HG03342 (cell line): ENCODE results near the gene ZNRF1.

Source experiments
- ATAC-seq: cut with Tn5 transposase; IDR thresholded peaks from one replicate; pipeline ENCODE4 v1.9.1; 2021; ENCODE audit warnings: mild to moderate bottlenecking, moderate library complexity; ENCODE audit not compliant: unreplicated experiment

Gene ZNRF1

DNA sequence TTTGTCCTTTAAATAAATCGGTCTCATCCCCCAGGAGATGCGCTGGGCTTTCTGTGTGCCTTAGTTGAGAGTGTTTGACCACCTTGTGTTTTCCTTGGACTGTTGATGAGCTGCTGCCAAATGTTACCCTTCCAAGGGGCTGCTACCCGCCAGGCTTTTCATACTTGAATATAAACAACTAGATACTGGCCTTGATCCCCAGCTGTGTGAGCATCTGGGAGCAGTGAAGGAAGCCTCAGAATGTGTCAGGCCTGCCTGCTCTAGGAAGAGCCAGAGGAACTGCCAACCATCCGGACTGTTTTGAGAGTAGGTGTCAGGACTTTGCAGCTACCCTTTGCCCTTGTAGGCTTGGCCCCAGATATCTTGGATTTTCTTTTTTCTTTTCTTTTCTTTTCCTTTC is 60.0 kb downstream of the ZNRF1 start:
- no peak for ATAC-seq

DNA sequence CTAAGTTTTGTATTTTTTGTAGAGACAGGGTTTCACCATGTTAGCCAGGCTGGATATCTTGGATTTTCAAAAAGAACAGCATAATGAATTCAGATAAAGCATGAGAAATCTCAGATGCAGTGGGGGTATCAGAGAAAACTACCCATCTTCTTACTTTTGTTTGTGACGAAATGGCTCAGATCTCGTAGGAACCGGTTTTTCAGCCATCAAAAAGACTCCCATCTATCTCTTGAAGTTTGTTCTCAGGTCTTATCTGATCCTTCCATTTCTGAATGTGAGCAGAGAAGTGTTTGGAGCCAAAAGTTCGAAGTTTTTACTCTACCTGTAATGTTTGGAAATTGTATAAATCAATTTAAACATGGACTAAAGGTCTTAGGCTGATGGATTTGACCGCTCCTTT is 60.6 kb downstream of the ZNRF1 start:
- ATAC-seq = no peak

DNA sequence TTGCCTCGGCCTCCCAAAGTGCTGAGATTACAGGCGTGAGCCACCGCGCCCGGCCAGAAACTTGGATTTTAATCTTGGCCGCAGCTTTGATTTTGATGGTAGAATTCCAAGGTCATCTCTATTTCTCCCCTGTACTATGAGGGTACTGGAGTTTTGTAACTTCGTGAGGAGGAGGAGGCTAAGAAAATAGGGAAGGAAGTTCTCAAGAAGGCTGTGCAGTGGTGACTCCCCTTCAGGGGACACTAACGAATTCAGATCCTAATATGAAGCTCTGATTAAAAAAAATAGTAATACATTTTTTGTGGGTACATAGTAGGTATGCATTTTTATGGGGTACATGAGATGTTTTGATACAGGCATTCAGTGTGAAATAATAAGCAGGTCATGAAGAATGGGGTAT is 61.9 kb downstream of the ZNRF1 start:
- no peak for ATAC-seq

DNA sequence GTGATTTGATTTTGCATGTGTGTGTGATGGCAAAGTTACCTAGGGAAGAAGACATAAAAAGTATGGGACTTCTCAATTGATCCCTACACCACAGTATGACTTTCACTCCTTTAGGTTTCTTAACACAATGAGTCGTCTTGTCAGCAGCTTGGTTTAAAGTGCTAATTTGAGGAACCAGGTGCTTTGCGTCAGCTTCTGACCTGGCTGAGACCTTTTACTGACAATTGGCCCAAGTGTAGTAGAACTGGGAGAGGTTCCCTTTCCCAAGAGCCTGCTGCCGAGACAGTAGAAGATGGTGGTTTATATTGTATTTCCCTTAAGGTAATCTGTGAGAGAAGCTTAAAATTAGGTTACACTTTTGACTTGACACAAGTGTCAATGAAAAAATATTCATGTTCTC is 62.8 kb downstream of the ZNRF1 start:
- no peak for ATAC-seq

DNA sequence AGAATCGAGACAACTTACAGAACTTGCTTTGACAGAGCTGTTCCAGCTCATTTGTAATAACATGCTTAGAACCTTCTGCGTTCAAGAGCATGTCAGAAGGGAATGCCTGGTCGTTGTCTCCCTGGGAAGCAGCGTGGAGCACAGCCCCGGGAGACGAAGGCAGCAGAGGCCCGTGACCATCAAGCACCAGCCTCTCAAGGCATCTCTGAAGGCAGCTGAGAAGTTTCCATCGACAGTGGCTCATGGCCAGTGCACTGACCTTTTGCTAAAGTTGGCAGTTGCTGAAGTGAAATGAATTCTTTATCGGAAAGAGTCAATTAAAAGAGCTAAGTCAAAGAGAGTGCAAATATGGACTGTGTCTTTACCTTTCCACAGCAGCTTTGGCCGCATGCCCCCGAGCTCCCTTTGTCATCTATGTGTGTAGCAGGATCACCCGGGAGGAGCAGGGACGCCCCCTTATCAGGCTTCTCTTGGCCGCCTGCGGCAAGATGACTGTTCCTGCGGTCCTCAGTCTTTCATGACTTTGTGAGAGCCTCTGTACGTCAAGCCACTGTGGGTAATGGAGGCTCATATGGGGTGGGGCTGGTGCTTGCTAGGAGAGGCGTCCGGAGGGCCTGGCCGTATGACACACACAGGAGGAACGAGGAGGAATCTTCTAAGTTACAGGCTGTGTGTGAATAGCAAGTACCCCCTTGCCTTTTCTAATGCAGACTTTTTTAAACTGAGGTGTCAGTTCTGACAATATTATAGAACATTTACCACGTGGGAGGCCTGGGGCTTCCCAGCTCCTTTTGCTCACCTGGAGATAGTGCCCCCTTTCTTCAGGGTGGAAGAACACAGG is 63.5 kb downstream of the ZNRF1 start:
- no peak for ATAC-seq

DNA sequence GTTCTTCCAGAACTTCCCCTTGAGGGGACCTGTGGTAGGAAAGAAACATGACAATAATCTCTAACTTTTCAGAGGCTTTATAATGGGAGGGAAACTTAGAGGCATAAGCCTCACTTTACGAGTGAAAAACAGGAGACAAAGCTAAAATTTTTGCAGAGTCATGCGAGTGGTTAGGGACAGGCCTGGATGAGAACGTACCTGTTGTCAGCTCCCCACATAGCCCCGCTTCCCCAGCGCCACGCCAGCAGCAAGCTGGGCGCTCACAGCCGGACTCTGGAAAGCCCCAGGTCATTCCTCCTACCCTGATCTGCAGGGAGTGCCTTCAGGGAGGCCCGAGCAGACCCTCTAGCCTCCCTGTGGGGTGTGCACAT is 64.1 kb downstream of the ZNRF1 start:
- ATAC-seq = no peak

DNA sequence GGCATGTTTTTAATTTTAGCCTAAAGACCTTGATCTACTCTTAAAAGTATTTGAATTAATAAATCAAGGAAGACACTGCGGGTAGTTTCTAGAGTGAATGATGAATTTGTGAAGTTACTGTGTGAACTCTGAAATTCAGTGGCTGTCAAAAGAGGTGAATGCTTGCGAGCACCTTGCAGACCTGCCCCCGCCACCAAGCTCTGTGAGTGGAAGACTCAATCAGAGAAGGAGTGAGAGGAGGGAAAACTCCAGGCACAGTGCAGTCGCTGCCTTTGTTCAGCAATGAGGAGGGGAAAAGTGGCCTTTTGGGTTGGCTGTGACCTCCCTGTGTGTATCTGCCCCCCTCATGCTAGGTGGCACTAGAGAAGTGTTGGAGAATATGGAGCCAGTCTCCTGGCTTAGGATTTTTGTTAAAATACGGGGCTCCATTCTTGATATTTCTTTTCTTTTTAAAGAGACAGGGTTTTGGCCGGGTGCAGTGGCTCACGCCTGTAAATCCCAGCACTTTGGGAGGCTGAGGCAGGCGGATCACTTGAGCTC is 64.8 kb downstream of the ZNRF1 start:
- ATAC-seq = no peak

DNA sequence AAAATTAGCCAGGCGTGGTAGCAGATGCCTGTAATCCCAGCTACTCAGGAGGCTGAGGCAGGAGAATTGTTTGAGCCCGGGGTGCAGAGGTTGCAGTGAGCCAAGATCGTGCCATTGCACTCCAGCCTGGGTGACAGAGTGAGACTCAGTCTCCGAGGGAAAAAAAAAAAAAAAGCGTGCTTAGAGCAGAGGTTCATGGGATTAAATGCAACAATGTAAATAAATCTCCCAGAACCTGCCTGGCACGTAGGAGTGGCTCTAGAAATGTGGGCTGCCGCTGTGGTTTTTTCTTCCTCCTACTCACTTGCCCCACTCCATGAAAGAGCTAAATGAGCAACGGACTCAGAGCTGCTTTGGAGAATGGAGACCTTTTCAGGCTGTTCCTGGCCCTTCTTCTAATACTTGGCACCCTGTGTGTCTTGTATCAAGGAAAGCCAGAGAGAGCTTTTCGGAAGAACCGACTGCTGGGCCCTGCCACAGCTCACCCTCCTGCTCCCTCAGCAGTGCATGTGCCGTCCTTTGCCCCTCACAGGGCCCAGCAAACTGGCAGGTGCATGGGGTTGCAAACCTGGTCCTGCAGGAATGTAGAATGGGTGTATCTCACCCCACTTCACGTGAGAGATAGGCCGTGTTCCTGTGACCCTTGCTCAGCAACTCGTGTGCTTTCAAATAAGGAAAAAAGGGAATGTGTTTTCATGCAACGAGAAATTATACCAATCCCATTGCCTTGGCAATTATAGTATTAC is 65.8 kb downstream of the ZNRF1 start:
- ATAC-seq = no peak

DNA sequence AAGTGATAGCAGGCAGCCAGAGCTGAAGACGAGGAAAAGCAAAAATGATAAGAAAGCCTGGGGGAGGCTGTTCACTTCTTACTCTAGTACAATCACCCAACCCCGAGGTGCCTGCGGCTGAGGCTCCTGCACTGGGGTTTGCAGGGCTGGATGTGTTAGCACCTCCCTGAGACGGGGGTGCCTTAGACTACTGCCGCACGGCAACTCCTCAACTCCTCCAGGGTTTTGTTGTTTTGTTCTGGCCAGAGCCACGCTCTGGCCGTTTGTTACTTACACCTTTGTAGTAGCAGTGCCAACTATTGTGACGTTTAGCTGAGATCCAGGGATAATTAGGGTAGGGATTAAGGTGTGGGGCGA is 66.3 kb downstream of the ZNRF1 start:
- no peak for ATAC-seq

DNA sequence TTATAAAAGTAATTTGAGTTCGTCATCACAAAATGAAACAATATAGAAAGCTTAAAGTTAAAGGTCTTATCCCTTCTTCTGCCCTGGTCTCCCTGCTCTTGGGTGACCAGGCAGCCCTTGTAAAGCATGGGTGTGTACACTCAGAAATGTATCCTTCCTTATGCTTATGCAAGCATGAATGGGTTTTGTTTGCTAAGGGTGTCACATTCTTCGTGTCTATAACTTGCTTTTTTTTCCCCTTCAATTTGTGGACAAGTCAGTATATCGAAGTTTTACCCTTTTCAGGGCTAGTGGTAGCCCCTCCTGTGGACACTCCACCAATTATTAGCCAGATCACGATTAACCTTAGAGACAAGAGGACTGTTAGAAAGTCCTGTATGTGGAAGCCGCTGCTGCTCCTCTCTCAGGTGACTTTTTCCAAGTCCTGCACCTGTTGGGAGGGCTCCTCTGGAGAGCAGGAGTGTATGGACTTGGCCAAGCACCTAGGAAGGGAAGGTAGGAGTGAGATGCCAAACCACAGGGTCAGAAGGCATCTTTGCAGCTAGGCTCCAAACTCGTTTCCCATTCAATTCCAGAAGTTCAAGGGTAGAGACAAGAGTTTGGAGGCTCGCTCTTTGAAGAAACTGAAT is 66.8 kb downstream of the ZNRF1 start:
- ATAC-seq = no peak

DNA sequence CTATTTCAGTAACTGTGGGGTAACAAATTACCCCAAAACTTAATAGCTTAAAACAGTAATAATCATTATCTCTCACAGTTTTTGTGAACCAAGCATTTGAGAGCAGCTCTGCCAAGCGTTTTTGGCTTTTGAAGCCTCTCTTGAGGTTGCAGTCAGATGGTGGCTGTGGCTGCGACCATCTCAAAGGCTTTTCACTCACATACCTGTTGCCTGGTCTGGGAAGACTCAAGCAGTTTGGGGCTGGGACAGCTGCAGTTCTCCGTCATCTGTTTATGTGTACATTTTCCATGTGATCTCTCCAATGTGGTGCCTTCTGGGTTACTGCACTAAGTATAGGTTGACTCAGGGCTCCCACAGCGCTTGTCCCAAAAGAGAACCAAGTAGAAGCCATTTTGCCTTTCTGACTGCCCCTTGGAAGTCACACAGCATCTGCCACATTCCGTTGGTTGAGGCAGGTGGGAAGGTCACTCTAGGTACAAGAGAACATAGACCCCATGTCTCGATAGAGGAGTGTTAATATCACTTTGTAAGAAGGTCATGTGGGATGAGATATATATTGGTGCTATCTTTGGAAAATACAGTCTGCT is 68.1 kb downstream of the ZNRF1 start:
- no peak for ATAC-seq

DNA sequence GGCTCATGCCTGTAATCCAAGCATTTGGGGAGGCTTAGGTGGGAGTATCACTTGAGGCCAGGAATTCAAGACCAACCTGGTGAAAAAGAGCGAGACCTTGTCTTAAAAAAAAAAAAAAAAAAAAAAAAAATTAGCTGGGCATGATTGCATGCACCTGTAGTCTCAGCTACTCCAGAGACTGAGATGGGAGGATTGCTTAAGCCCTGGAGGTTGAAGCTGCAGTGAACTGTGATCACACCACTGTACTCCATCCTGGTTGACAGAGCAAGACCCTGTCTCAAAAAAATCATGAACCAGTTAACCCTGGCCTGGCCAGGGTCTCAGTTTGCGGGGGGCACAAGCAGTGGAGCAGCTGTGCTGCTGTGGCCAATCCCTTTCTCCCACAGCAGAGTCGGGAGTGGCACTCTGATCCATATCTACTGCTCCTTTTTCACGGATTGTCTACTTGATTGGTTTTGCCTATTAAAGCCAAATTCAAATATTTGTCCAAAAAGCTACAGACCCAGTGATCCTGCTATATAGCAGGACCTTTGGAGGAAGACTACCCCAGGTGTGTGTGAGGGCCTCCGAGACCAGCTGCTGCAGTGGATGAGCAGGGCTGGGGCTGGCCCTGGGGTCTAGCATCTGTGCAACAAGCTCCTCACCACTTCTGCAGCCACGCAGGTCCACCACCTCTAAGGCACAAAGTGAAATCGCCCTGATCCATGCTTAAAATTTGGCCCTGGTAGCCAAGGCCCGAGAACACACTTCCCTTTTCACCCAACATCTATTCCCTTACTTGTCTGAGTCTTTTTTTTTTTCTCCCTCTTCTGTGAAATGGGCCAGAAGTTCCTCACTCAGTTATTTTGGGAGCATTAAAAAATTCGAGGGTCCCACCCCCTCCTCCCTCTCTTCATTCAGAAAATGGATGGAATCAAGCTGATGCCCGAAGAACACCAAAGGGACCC is 69.5 kb downstream of the ZNRF1 start:
- no peak for ATAC-seq

DNA sequence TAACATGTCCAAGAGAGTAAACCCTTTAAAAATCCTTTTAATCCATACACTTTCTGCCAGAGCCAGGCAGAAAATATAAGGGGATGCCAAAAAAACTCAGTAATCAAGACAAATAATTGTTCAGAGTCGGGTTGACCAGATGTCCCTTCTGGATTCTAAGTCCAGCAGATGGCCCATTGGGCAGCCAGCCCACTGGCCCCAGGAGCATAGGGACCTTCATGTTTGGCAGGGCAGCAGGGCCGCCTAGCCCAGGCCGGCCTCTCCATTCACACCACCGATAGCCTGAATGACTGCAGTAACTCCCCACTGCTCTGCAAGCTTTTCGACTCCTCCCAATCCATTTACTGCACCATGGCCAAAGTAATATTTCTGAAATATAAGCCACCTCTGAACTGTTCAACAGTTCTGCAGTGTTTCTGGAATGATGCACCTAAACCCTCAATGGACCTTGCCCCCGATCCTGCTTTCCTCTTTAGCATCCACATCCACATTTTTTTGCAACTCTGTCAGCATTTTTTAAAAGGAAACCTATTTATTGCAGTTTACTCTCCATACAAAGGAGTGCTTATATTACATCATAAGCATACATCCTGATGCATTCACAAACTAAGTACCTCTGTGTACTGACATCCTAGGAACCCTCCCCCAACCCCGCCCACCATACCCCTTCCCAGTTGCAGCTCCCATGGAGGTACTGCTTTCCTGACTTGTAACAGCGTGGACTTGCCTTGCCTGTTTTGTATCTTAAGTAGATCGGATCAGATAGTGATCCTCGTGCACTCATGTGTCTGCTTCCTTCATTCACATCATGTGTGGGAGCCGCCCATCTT is 71.4 kb downstream of the ZNRF1 start:
- ATAC-seq = no peak

DNA sequence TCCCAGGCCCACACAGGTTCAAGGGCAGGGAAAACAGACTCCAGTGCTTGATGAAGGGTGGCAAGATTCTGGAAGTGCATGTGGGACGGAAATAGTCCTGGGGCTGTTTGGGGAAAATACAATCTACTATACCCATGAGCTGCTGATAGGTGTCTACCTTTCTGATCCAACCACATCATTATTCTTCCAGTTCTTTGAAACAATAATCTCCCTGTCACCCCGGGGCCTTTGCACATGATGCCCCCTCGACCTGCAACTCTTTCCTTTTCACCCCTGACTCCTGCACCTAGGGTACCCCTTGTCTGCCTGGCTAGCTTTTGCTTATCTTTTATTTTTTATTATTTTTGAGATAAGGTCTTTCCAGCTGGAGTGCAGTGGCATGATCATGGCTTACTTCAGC is 72.8 kb downstream of the ZNRF1 start:
- ATAC-seq = no peak

DNA sequence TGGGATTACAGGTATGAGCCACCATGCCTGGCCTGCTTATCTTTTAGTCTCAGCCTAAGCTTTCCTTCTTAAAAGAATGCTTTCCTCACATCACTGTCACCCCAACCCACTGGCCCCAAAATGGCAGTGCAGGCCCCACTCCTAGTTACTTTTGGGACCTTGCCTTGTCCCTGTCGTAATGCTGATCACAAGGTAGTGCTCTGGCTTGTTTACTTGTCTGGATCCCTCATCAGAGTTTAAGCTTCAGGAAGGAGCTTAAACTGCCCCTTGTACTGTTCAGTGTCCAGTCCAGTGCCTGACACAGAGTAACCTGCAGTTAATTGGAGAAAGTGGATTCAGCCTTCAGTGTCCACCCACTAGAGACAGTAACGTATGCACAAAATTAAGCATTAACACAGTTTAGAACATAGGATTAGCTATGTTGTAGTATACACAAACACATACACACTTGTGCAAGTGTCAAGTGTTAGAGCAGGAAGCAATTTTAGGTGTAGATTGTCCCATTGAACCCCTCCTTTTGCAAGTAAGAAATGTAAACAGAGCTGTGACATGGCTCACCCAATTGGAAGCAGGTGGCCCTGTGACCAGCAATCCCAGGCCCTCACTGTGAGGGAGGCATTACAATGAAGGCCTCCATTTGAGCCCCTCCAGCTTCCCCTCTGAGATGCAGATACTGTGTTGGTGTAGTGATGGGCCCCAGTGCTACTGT is 73.6 kb downstream of the ZNRF1 start:
- ATAC-seq = no peak

DNA sequence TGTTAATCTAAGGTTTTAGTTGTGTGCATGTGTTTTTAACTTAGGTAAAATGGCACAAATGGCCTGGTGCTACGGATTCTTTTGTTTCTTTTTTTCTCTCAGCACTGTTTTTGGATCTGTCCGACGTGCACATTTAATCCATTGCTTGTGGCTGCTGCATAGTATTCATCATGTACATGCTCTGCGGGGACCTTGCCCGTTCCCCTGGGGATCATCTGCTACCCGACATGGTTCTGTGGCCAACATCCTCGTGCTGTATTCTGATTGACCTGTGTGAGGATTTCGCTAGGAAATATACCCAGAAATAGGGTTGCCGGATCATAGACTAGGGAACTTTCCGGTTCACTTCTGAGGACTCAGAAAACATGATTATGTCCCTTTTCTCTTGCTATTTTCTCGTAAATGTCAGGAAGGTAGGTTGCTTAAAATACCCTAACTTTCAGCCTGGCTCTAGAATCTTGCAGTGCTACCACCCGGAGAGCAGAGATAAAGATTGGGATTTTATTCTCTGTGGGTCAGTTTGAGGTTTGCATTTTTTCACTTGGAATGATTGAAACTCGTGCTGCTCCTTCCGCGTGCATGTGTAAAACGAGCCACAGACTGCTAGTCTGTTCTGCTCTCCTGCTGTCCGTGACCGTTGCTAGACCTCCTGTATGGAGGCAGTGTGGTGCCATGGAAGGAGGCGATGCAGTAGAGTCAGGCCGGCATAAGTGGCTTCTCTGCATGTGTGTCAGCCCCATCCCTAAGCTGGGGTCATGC is 74.9 kb downstream of the ZNRF1 start:
- ATAC-seq = no peak

DNA sequence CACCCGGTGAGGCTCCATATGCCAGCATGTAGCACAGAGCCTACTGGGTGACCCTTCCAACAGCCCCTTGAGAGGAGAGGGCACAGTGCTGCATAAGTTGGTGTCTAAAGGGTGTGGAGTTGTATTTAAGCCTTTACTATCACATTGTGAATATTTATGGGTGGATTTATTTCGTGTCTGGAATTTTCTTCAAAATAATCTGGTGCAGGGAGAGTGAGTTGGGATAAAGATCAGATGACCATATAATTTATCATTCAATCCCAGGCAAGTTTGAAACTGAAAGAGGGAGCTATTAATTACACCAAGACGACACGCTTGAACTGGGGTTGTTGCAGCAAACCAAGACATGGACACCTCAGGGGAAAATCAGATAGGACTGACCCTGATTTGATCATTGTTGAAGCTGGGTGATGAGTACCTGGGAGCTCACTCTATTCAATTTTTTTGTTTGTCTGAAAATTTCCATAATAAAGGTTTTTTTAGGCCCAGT is 75.5 kb downstream of the ZNRF1 start:
- no peak for ATAC-seq
